ENCODE measurements around the gene RADIL.

DNA sequence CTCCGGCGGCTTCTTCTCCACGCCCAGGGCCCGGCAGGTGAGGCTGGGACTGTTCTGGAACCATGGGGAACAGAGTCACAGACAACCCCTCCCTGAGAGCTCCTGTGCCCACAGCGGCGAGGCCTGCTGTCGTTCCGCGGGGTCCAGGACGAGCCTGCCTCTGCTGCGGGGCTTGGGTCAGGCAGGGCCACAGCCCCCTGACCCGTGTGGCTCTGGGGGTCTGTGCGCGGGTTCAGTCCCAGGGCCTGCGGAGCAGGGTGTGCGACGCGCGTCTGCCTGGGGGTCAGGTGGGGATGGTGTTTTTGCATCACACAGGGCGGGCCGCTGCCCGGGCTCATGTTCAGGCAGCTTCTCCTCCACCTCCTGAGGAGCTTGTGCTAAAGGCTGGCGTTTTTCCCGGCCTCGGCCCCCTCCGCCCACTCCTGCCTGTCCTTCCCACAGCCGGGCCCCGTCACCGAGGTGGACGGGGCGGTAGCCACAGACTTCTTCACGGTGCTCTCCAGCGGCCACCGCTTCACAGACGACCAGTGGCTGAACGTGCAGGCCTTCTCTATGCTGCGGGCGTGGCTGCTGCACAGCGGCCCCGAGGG is 99.7 kb downstream of the RADIL start:
- TF ChIP-seq TARDBP (IDR thresholded peaks at IDR 0.05) (no peak), ELF4 (IDR thresholded peaks at IDR 0.05) (no peak), ARNT (IDR thresholded peaks at IDR 0.05) (no peak)

Measured in HEK293T (cell line).